C4-2B (cell line): ENCODE measurements around the gene AASDHPPT.
A peak's percentile ranks its signal among the peaks of the same experiment; 100 is the strongest.

Source experiments
- H3K27ac ChIP-seq: fragments of 450-650 bp; 2 replicates; pipeline ENCODE4 v1.5.1; 2017
- CTCF ChIP-seq: fragments of 450-650 bp; conservative IDR thresholded peaks from 2 replicates; pipeline ENCODE4 v1.5.1; 2017; ENCODE audit warnings: mild to moderate bottlenecking
- ZFX ChIP-seq: fragments of 450-650 bp; IDR thresholded peaks from 2 replicates; pipeline ENCODE4 v1.6.1; 2017

AASDHPPT gene

GRCh38 chr11:106077609-106078455 lies at the start of gene AASDHPPT:
TSS of gene AASDHPPT (plus strand) at chr11:106077662. CDS start at chr11:106077711, 49 bp downstream.
- H3K27ac ChIP-seq: peak within 1 kb of the TSS; percentile 89

GRCh38 chr11:106030609-106031008 lies 46.9 kb upstream of the AASDHPPT start:
- no peak for TF ChIP-seq ZFX
- TF ChIP-seq CTCF: no peak

More at GRCh38 chr11:106077609-106078455, at the start of gene AASDHPPT:
- TF ChIP-seq CTCF: no peak
- TF ChIP-seq ZFX: peak; percentile 97

GRCh38 chr11:106031202-106031810 lies 46.2 kb upstream of the AASDHPPT start:
- H3K27ac ChIP-seq: no peak overlapping the region
- no peak for TF ChIP-seq CTCF
- no peak for TF ChIP-seq ZFX

More at GRCh38 chr11:106030609-106031008, 46.9 kb upstream of the AASDHPPT start:
- H3K27ac ChIP-seq: no peak overlapping the region

- H3K27ac ChIP-seq: no peak overlapping the region
Observed at GRCh38 chr11:106031936-106032335, 45.5 kb upstream of the AASDHPPT start.

GRCh38 chr11:106032861-106033260 lies 44.6 kb upstream of the AASDHPPT start:
- H3K27ac ChIP-seq: no peak overlapping the region
- TF ChIP-seq CTCF (no peak), ZFX (no peak)

More at GRCh38 chr11:106031936-106032335, 45.5 kb upstream of the AASDHPPT start:
- no peak for TF ChIP-seq CTCF
- no peak for TF ChIP-seq ZFX

- TF ChIP-seq CTCF (no peak), ZFX (no peak)
- H3K27ac ChIP-seq: no peak overlapping the region
Observed at GRCh38 chr11:106043540-106043939, 33.9 kb upstream of the AASDHPPT start.

GRCh38 chr11:106047631-106048030 lies 29.8 kb upstream of the AASDHPPT start:
- no peak overlapping the region for H3K27ac ChIP-seq
- TF ChIP-seq CTCF (no peak), ZFX (no peak)
